Measurements from ENCODE around the gene MLX.

- TF ChIP-seq CTCF (IDR thresholded peaks at IDR 0.05), result no peak
- no peak for TF ChIP-seq POLR2A (IDR thresholded peaks at IDR 0.05)
Observed at GRCh38 chr17:42518046-42518754, 48.7 kb upstream of the MLX start.
